Nephron (organoid): ENCODE measurements around the gene KITLG.

Experiments
- H3K27ac Mint-ChIP-seq, 3 experiments: 2 replicates each; pipeline ENCODE4 v1.8.0; 2020; ENCODE audit warnings: mixed read lengths in 3 of 3, mild to moderate bottlenecking in 2 of 3, moderate library complexity in 1 of 3
- H3K27me3 Mint-ChIP-seq: 2 replicates; pipeline ENCODE4 v1.8.0; 2021; ENCODE audit warnings: low read depth, mild to moderate bottlenecking, moderate library complexity, mixed read lengths
- H3K36me3 Mint-ChIP-seq: 2 replicates; pipeline ENCODE4 v1.8.0; 2020; ENCODE audit warnings: low read depth, mixed read lengths
- H3K4me1 Mint-ChIP-seq: 2 replicates; pipeline ENCODE4 v1.8.0; 2020; ENCODE audit warnings: mixed read lengths
- H3K4me3 Mint-ChIP-seq, 3 experiments: 2 replicates each; pipeline ENCODE4 v1.8.0; 2020; ENCODE audit warnings: mild to moderate bottlenecking in 3 of 3, mixed read lengths in 3 of 3, moderate library complexity in 2 of 3
- H3K9me3 Mint-ChIP-seq: 2 replicates; pipeline ENCODE4 v1.8.0; 2020; ENCODE audit warnings: mixed read lengths
- TF ChIP-seq, protein P1 (sequence below), 3 experiments: fragments of 200-600 bp; sonication (generic); IDR thresholded peaks; one replicate each; pipeline ENCODE4 v1.5.0; 2021; ENCODE audit warnings: antibody characterized with exemption in 3 of 3; ENCODE audit not compliant: unreplicated experiment in 3 of 3

The KITLG gene

DNA sequence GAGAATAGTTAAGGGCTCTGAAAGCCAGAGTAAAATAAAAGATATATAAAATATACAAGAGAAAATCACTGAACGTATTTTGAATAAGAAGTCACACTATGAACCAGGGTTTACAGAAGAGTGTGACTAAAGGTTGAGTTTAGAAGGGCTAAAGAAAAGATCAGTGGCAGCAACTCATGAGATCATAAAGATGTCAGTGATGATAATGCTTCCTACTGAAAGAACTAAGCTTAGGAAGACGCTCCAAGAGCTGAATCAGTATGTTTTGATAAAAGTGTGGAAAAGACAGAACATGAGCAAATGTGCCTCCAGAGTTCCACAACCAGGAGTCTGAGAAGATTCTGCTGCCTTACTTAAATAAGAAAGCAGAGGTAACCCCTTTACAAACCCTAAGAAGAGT is 74.6 kb downstream of the KITLG start:
- H3K9me3 Mint-ChIP-seq = no peaks in the 10 kb centered on the region
- no peaks in the 10 kb centered on the region for H3K27me3 Mint-ChIP-seq
- H3K4me3 Mint-ChIP-seq = no peak overlapping the region
- H3K27ac Mint-ChIP-seq = no peak overlapping the region
- TF ChIP-seq, protein P1, sequence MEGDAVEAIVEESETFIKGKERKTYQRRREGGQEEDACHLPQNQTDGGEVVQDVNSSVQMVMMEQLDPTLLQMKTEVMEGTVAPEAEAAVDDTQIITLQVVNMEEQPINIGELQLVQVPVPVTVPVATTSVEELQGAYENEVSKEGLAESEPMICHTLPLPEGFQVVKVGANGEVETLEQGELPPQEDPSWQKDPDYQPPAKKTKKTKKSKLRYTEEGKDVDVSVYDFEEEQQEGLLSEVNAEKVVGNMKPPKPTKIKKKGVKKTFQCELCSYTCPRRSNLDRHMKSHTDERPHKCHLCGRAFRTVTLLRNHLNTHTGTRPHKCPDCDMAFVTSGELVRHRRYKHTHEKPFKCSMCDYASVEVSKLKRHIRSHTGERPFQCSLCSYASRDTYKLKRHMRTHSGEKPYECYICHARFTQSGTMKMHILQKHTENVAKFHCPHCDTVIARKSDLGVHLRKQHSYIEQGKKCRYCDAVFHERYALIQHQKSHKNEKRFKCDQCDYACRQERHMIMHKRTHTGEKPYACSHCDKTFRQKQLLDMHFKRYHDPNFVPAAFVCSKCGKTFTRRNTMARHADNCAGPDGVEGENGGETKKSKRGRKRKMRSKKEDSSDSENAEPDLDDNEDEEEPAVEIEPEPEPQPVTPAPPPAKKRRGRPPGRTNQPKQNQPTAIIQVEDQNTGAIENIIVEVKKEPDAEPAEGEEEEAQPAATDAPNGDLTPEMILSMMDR (IDR thresholded peaks at IDR 0.05; ENCODE audit: unreplicated experiment in 3 of 3) = no peak
- no peaks in the 10 kb centered on the region for H3K4me1 Mint-ChIP-seq
- peaks cover 8% of the 10 kb centered on the region for H3K36me3 Mint-ChIP-seq

DNA sequence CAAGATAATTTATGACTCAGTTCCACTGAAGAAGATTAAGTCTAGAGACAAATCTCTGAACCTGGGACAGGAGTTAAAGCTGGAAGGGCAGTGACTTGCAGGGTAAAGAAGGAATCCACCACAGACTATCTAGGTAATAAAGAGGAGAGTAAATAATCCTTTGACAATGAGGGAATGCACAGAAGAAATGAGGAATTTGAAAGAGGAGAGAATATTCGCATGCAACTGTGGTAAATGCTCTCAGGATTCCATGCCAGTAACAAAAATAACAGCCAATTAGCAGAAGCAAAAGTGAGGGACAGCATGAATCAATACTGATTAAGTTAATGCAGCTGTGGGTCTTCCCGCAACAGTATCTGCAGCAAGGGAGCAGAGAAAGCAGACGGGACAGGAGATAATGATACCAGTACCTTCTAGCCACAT is 77.0 kb downstream of the KITLG start:
- TF ChIP-seq, protein P1 (IDR thresholded peaks at IDR 0.05; ENCODE audit: unreplicated experiment in 3 of 3) = no peak
- Mint-ChIP-seq H3K27me3 (no peaks in the 10 kb centered on the region), H3K4me3 (no peak overlapping the region), H3K27ac (no peak overlapping the region), H3K9me3 (no peaks in the 10 kb centered on the region), H3K36me3 (peaks cover 14% of the 10 kb centered on the region), H3K4me1 (no peaks in the 10 kb centered on the region)

DNA sequence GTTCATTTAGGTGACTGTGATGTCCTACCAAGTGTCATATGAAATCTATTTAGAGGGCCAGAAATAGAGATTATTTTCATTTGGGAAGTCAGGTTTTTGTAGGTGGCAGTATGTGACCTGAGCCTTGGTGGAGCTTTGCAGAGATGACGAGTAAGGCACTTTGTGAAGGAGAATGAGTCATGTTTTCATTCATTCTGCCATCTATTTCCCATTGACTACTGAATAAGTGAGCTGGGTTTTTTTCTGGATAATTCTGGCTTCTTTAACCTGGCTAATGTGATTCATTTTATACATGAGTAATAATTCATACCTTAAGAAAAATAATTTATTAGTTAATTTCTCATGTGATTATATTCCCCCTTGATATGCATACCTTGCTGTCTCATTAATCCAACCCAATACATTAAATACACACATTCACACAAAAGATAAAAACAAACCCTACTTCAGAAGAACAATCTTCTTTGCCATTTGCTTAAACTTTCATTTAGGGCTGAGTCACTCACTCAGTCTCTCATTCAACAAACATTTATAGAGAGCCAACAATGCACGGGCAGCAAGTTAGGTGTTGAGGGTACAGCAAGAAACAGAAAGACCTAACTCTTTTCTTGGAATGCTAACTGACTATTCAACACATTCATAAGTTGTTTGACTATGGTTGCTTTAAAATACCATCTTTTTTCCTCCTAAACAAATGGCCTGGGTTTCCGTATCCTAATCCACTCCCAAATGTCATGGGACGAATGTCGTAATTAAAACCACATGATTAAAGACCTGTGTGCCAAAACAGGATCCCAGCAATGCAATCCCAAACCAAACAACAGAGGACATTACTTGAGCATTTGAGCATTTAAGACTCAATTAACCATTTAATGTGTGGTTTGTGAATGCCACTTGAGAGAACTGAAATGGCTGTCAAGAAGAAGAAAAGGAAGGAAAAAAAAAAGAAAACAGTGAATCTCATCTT is 78.0 kb downstream of the KITLG start:
- no peaks in the 10 kb centered on the region for H3K9me3 Mint-ChIP-seq
- peaks cover 14% of the 10 kb centered on the region for H3K36me3 Mint-ChIP-seq
- H3K27me3 Mint-ChIP-seq = no peaks in the 10 kb centered on the region
- TF ChIP-seq, protein P1 (IDR thresholded peaks at IDR 0.05; ENCODE audit: unreplicated experiment in 3 of 3) = no peak
- no peak overlapping the region for H3K4me3 Mint-ChIP-seq
- no peak overlapping the region for H3K27ac Mint-ChIP-seq
- no peaks in the 10 kb centered on the region for H3K4me1 Mint-ChIP-seq

DNA sequence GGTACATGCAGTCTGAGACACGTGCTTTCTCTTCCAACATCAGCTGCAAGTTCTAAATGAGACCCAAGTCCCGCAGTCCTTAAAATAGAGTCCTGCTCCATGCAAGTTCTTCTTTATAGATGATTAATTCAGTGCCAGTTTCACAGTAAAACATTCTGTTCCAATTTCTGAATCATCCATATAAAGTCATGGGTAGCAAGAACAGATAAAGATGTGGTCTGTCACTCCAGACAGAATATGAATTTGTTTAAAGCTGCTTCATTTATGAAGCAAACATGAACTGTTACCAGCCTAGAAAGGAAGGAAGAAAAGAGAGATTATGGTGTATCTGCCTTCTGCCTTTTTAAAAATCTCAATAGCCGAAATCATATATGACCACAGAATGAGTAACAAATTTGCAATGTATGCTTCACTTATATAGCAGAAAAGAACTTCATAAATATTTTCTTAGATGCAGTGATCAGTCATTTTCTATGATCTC is 83.3 kb downstream of the KITLG start:
- Mint-ChIP-seq H3K27ac (no peak overlapping the region), H3K4me1 (no peaks in the 10 kb centered on the region), H3K9me3 (no peaks in the 10 kb centered on the region), H3K4me3 (no peak overlapping the region), H3K36me3 (peaks cover 6% of the 10 kb centered on the region), H3K27me3 (no peaks in the 10 kb centered on the region)
- TF ChIP-seq, protein P1 (IDR thresholded peaks at IDR 0.05; ENCODE audit: unreplicated experiment in 3 of 3) = no peak

DNA sequence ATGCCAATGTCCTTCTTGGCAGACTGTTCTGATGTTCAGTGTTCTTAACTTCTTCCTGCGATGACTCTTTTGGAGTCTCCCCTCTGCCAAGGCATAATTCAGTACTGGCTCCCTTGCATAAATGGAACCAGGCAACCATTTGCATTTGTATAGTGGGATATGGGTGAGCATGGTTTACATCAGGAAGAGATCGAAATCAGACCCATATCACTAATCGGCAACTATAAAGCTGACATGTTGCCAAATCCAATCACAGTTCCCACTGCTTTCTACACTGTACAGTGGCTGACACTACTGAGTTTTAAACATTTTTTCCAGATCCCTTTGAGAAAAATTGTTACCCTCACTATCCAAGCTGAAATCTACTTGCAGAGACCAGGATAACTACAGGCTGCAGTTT is 83.8 kb downstream of the KITLG start:
- TF ChIP-seq, protein P1 (IDR thresholded peaks at IDR 0.05; ENCODE audit: unreplicated experiment in 3 of 3) = no peak
- peaks cover 6% of the 10 kb centered on the region for H3K36me3 Mint-ChIP-seq
- no peak overlapping the region for H3K4me3 Mint-ChIP-seq
- H3K27ac Mint-ChIP-seq = no peak overlapping the region
- no peaks in the 10 kb centered on the region for H3K9me3 Mint-ChIP-seq
- no peaks in the 10 kb centered on the region for H3K27me3 Mint-ChIP-seq
- H3K4me1 Mint-ChIP-seq = no peaks in the 10 kb centered on the region
